ENCODE measurements around the gene S100Z.
"Not testable (repeated sequence)": the region's sequence is repeated elsewhere in the genome, so short reads cannot be mapped to it uniquely, and the experiment has no call there.

The S100Z gene

GRCh38 chr5:76945238-76945637 lies 95.4 kb downstream of the S100Z start:
- DNase-seq (ENCODE audit: low read depth in 2 of 3, low spot score in 2 of 3): not testable (repeated sequence)

GRCh38 chr5:76946090-76946489 lies 96.3 kb downstream of the S100Z start:
- DNase-seq (ENCODE audit: low read depth in 2 of 3, low spot score in 2 of 3): no peak

- DNase-seq (ENCODE audit: low read depth in 2 of 3, low spot score in 2 of 3): no peak
Observed at GRCh38 chr5:76947082-76947503, 97.3 kb downstream of the S100Z start.

GRCh38 chr5:76952795-76953536 lies 103.2 kb downstream of the S100Z start, which contains the start of gene CRHBP:
CRHBP (plus strand) TSS chr5:76953045; CDS start chr5:76953135, 90 bp downstream.
- DNase-seq (ENCODE audit: low read depth in 2 of 3, low spot score in 2 of 3): no peak

GRCh38 chr5:76953551-76954382 lies 104.0 kb downstream of the S100Z start:
- no peak for DNase-seq (ENCODE audit: low read depth in 2 of 3, low spot score in 2 of 3)

GRCh38 chr5:76954383-76954763 lies 104.6 kb downstream of the S100Z start:
- no peak for DNase-seq (ENCODE audit: low read depth in 2 of 3, low spot score in 2 of 3)

- no peak for DNase-seq (ENCODE audit: low read depth in 2 of 3, low spot score in 2 of 3)
Observed at GRCh38 chr5:76956033-76956432, 106.2 kb downstream of the S100Z start.

- DNase-seq (ENCODE audit: low read depth in 2 of 3, low spot score in 2 of 3): no peak
Observed at GRCh38 chr5:76958991-76959767, 109.4 kb downstream of the S100Z start.

GRCh38 chr5:76960004-76960625 lies 110.3 kb downstream of the S100Z start:
- DNase-seq (ENCODE audit: low read depth in 2 of 3, low spot score in 2 of 3): no peak

- DNase-seq (ENCODE audit: low read depth in 2 of 3, low spot score in 2 of 3): no peak
Observed at GRCh38 chr5:76964060-76964459, 114.2 kb downstream of the S100Z start.
